Thyroid gland (tissue), 4 donors: ENCODE results near the gene ACTL6B. TPM values are rescaled to one million over a fixed set of nuclear protein-coding genes. Genes with fewer than 3 reads are reported as not detected.

Experiments
- DNase-seq, 2 donors: peaks; one replicate each; pipeline ENCODE4 v3.0.0-alpha.2; 2019
- H3K27ac ChIP-seq, 3 donors: fragments of 200-600 bp; sonication (generic); 1 replicate in 2 of 3; 2 replicates in 1 of 3; pipeline ENCODE4 v1.5.1; 2016 to 2019; ENCODE audit warnings: mild to moderate bottlenecking in 1 of 3, moderate library complexity in 1 of 3
- H3K27me3 ChIP-seq: fragments of 200-600 bp; sonication (generic); one replicate; pipeline ENCODE4 v1.5.1; 2019
- H3K36me3 ChIP-seq, 2 donors: fragments of 200-600 bp; sonication (generic); one replicate each; pipeline ENCODE4 v1.5.1; 2016 to 2019
- H3K4me1 ChIP-seq, 2 donors: fragments of 200-600 bp; sonication (generic); one replicate each; pipeline ENCODE4 v1.5.1; 2017 to 2019
- H3K4me3 ChIP-seq, 3 donors: fragments of 200-600 bp; sonication (generic); replicated peaks in 1 of 3; 1 replicate in 2 of 3; 2 replicates in 1 of 3; pipeline ENCODE4 v1.5.1; 2016; ENCODE audit warnings: mild to moderate bottlenecking in 1 of 3
- H3K9me3 ChIP-seq: fragments of 200-600 bp; sonication (generic); one replicate; pipeline ENCODE4 v1.5.1; 2017
- CTCF ChIP-seq, 6 experiments: fragments of 200-600 bp in 3 of 6; fragments of 450-650 bp in 3 of 6; sonication (generic) in 3 of 6; IDR thresholded peaks; one replicate each; pipeline ENCODE4 v1.5.1; 2016 to 2019; ENCODE audit warnings: antibody characterized with exemption in 6 of 6, mild to moderate bottlenecking in 2 of 6, inconsistent platforms in 1 of 6, moderate library complexity in 1 of 6
- POLR2A ChIP-seq, 2 donors: fragments of 450-650 bp; IDR thresholded peaks; one replicate each; pipeline ENCODE4 v1.6.1; 2017; ENCODE audit warnings: antibody characterized with exemption in 2 of 2, mild to moderate bottlenecking in 2 of 2, moderate library complexity in 1 of 2
- WGBS, 2 donors: methylation state at CpG; one replicate each; pipeline ENCODE4 v1.1.5; 2017; 5-methylcytosine and 5-hydroxymethylcytosine counted together
- intact Hi-C: fragments of 100-400 bp; cut with DNase I; formaldehyde crosslinking; loops from one replicate; pipeline ENCODE4 v1.15.1; 2023
- total RNA-seq, 4 donors: library from RNA; depleted of rRNA; stranded (reverse); fragments of >200 nt; gene quantifications; one replicate each; pipeline ENCODE4 v1.2.3, GENCODE V29; 2016

The ACTL6B gene
- total RNA-seq, 4 donors from 2014 or later = 0.93 TPM; not detected in 3

DNA sequence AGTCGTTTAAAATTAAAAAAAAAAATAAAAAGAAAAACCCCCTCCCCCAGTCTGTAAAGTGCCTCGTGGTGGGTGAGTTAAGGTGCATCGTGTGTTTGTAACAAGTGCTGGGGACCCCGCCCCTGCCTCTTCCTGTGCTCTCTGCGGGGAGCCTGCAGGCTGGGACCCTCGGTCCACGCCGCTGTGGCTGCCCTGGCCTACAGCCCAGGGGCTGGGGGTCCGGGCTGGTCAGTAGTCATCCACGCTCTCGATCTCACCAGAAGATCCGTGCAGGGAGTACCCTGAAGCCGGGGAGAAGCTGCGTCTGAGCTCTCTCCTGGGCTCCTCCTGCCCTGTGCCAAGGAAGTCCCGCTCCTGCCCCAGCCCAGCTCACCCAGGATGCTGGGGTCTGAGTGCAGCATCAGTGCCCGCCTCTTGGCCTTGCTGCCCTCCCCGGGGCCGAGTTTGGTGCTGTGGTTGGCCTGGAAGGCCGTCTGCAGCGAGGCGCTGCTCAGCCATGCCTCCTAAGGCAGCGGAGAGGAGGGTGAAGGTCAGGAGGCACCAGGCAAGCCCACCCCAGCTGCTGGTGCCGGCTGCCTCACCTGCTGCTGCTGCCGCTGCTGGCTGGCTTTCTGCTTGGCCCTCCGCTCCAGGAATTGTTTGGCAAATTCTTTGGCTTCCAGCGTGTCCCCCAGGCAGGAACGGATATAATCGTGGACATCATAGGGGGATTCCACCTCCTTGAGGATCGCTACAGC lies 25.4 kb upstream of the ACTL6B start:
- no peaks in the 10 kb centered on the region for H3K4me1 ChIP-seq
- intact Hi-C loops = loop anchor here (10.0 kb wide), 1 partner anchor 217 kb away; the partner anchor contains the start of gene SPACDR
- no peak for DNase-seq
- no peak overlapping the region for H3K4me3 ChIP-seq
- H3K36me3 ChIP-seq = peaks cover 75 to 81% of the 10 kb centered on the region in 2 donors
- H3K27me3 ChIP-seq = no peaks in the 10 kb centered on the region
- WGBS, 2 donors = 84 to 88% methylated on average over 27 to 28 of the region's 29 CpGs
- no peak for TF ChIP-seq POLR2A (IDR thresholded peaks at IDR 0.05)
- no peak for TF ChIP-seq CTCF (IDR thresholded peaks at IDR 0.05)
- no peaks in the 10 kb centered on the region for H3K9me3 ChIP-seq
- H3K27ac ChIP-seq = no peak overlapping the region

DNA sequence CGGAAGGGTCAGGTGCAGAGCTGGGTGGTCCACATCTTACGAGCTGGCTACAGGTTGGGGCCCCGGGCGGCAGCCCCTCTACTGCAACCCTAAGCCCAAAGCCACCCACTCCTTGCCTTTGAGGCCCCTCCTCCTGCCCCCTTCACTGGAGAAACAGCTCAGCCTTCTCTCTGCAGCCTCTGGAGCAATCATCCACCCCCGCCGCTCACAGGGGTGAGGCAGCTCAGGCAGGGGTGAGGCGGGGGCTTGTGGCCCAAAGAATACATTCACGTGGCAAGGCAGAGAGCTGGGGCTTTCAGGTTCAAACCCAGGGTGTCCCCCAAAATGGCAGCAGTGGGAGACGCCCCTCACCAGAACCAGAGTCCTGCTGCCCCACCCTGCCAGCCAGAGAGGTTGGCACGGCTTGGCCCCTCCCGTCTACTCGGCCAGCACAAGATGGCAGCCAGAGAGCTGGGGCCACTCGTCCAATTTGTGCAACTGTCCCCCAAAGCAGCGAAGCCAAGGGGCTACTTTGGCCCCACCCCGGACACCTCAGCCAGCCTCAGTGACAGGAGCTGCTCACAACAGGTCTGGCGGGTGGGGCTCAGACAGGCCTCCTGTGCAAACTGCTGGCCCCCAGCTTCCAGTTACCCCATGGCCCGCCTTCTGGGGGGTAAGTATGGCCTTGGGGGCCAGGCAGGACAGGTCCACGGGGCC lies 24.5 kb upstream of the ACTL6B start:
- Histone ChIP-seq H3K9me3 (no peaks in the 10 kb centered on the region), H3K4me1 (peaks cover 4 to 8% of the 10 kb centered on the region in 2 donors), H3K27me3 (no peaks in the 10 kb centered on the region), H3K27ac (peak overlapping the region in 1 of 3 donors; percentile 30), H3K36me3 (peaks cover 68 to 73% of the 10 kb centered on the region in 2 donors), H3K4me3 (no peak overlapping the region)
- no peak for DNase-seq
- intact Hi-C loops = loop anchor here (10.0 kb wide), 1 partner anchor 216 kb away; the partner anchor contains the start of gene SPACDR
- 80 to 97% methylated on average over 10 to 18 of the region's 18 CpGs for WGBS, 2 donors
- TF ChIP-seq POLR2A (IDR thresholded peaks at IDR 0.05) (no peak), CTCF (IDR thresholded peaks at IDR 0.05) (no peak)

- H3K27me3 ChIP-seq = no peaks in the 10 kb centered on the region
- peaks cover 61 to 66% of the 10 kb centered on the region in 2 donors for H3K36me3 ChIP-seq
- 82% methylated on average over 13 of the region's 13 CpGs for WGBS, 2 donors
- no peaks in the 10 kb centered on the region for H3K9me3 ChIP-seq
- peak overlapping the region in 1 of 3 donors; percentile 30 for H3K27ac ChIP-seq
- H3K4me1 ChIP-seq = peaks cover 8% of the 10 kb centered on the region in 2 donors
- TF ChIP-seq POLR2A (IDR thresholded peaks at IDR 0.05) = no peak
- intact Hi-C loops = loop anchor here (10.0 kb wide), 1 partner anchor 215 kb away; the partner anchor contains the start of gene SPACDR
- no peak for DNase-seq
- H3K4me3 ChIP-seq = no peak overlapping the region
These were observed 23.8 kb upstream of the ACTL6B start for GRCh38 chr7:100679927-100680575.

GRCh38 chr7:100679129-100679926 lies 23.1 kb upstream of the ACTL6B start:
- intact Hi-C loops = no loop called here
- peak overlapping the region in 1 of 3 donors; percentile 2 for H3K27ac ChIP-seq
- 80 to 88% methylated on average over 10 to 12 of the region's 13 CpGs for WGBS, 2 donors
- no peaks in the 10 kb centered on the region for H3K27me3 ChIP-seq
- no peaks in the 10 kb centered on the region for H3K9me3 ChIP-seq
- peaks cover 8% of the 10 kb centered on the region in 2 donors for H3K4me1 ChIP-seq
- no peak overlapping the region for H3K4me3 ChIP-seq
- TF ChIP-seq CTCF (IDR thresholded peaks at IDR 0.05) = no peak
- no peak for TF ChIP-seq POLR2A (IDR thresholded peaks at IDR 0.05)
- H3K36me3 ChIP-seq = peaks cover 54 to 59% of the 10 kb centered on the region in 2 donors
- no peak for DNase-seq
